Measurements from ENCODE around the gene CP. TPM values are rescaled to one million over a fixed set of nuclear protein-coding genes. Genes with fewer than 3 reads are reported as not detected.
A peak's percentile ranks its signal among the peaks of the same experiment; 100 is the strongest.

The CP gene
- total and polyA plus RNA-seq, 2 experiments from 2014 or later = 2.8 to 3.6 TPM

GRCh38 chr3:149134575-149134974 lies 87.1 kb downstream of the CP start:
- ATAC-seq = no peak
- peaks cover 58% of the 10 kb centered on the region for H3K4me1 Mint-ChIP-seq
- H4K20me1 ChIP-seq (replicated peaks; ENCODE audit: insufficient read depth) = 0 out of 2 replicates have a peak, but pooled peaks cover 3% of the 10 kb centered on the region

More at GRCh38 chr3:149134575-149134974, 87.1 kb downstream of the CP start:
- H3K9me3 Mint-ChIP-seq = no peaks in the 10 kb centered on the region
- 0 out of 2 replicates have a peak overlapping the region, but pooled peaks have one; percentile 36 for H3K27ac ChIP-seq (ENCODE audit: low read depth)
- peaks cover 74% of the 10 kb centered on the region for H3K79me2 ChIP-seq (replicated peaks; ENCODE audit: insufficient read depth)
- H3F3A ChIP-seq (replicated peaks; ENCODE audit: low read depth) = no peaks in the 10 kb centered on the region
- H3K36me3 Mint-ChIP-seq (ENCODE audit: low read depth) = peaks cover 4% of the 10 kb centered on the region
- no peak overlapping the region for H3K4me2 ChIP-seq
- H3K4me1 ChIP-seq (ENCODE audit: insufficient read depth) = peaks cover 44% of the 10 kb centered on the region
- no peak overlapping the region for H3K4me3 Mint-ChIP-seq
- H3K27me3 ChIP-seq (ENCODE audit: insufficient read depth) = no peaks in the 10 kb centered on the region
- peak overlapping the region; percentile 2 for H3K27ac Mint-ChIP-seq
- no peak overlapping the region for H2AFZ ChIP-seq
- TF ChIP-seq EZH2phosphoT487 (IDR thresholded peaks at IDR 0.05; ENCODE audit: unreplicated experiment) (no peak), ZNF114 (CRISPR knock-in tag; IDR thresholded peaks at IDR 0.05) (no peak), CTCF (conservative IDR thresholded peaks at IDR 0.05; ENCODE audit: low read depth in 2 of 2) (no peak), REST (IDR thresholded peaks at IDR 0.05; ENCODE audit: unreplicated experiment) (no peak), NANOG (IDR thresholded peaks at IDR 0.05; ENCODE audit: borderline replicate concordance) (no peak), JUNB (IDR thresholded peaks at IDR 0.05; ENCODE audit: unreplicated experiment) (no peak), EZH2 (IDR thresholded peaks at IDR 0.05; ENCODE audit: low read depth, unreplicated experiment) (no peak), ETS1 (IDR thresholded peaks at IDR 0.05) (no peak), CREB1 (CRISPR knock-in tag; IDR thresholded peaks at IDR 0.05; ENCODE audit: low read depth) (no peak), POLR2AphosphoS5 (IDR thresholded peaks at IDR 0.05; ENCODE audit: low read depth) (no peak), STAT1 (IDR thresholded peaks at IDR 0.05; ENCODE audit: unreplicated experiment) (no peak)
- TF ChIP-seq, protein P1, sequence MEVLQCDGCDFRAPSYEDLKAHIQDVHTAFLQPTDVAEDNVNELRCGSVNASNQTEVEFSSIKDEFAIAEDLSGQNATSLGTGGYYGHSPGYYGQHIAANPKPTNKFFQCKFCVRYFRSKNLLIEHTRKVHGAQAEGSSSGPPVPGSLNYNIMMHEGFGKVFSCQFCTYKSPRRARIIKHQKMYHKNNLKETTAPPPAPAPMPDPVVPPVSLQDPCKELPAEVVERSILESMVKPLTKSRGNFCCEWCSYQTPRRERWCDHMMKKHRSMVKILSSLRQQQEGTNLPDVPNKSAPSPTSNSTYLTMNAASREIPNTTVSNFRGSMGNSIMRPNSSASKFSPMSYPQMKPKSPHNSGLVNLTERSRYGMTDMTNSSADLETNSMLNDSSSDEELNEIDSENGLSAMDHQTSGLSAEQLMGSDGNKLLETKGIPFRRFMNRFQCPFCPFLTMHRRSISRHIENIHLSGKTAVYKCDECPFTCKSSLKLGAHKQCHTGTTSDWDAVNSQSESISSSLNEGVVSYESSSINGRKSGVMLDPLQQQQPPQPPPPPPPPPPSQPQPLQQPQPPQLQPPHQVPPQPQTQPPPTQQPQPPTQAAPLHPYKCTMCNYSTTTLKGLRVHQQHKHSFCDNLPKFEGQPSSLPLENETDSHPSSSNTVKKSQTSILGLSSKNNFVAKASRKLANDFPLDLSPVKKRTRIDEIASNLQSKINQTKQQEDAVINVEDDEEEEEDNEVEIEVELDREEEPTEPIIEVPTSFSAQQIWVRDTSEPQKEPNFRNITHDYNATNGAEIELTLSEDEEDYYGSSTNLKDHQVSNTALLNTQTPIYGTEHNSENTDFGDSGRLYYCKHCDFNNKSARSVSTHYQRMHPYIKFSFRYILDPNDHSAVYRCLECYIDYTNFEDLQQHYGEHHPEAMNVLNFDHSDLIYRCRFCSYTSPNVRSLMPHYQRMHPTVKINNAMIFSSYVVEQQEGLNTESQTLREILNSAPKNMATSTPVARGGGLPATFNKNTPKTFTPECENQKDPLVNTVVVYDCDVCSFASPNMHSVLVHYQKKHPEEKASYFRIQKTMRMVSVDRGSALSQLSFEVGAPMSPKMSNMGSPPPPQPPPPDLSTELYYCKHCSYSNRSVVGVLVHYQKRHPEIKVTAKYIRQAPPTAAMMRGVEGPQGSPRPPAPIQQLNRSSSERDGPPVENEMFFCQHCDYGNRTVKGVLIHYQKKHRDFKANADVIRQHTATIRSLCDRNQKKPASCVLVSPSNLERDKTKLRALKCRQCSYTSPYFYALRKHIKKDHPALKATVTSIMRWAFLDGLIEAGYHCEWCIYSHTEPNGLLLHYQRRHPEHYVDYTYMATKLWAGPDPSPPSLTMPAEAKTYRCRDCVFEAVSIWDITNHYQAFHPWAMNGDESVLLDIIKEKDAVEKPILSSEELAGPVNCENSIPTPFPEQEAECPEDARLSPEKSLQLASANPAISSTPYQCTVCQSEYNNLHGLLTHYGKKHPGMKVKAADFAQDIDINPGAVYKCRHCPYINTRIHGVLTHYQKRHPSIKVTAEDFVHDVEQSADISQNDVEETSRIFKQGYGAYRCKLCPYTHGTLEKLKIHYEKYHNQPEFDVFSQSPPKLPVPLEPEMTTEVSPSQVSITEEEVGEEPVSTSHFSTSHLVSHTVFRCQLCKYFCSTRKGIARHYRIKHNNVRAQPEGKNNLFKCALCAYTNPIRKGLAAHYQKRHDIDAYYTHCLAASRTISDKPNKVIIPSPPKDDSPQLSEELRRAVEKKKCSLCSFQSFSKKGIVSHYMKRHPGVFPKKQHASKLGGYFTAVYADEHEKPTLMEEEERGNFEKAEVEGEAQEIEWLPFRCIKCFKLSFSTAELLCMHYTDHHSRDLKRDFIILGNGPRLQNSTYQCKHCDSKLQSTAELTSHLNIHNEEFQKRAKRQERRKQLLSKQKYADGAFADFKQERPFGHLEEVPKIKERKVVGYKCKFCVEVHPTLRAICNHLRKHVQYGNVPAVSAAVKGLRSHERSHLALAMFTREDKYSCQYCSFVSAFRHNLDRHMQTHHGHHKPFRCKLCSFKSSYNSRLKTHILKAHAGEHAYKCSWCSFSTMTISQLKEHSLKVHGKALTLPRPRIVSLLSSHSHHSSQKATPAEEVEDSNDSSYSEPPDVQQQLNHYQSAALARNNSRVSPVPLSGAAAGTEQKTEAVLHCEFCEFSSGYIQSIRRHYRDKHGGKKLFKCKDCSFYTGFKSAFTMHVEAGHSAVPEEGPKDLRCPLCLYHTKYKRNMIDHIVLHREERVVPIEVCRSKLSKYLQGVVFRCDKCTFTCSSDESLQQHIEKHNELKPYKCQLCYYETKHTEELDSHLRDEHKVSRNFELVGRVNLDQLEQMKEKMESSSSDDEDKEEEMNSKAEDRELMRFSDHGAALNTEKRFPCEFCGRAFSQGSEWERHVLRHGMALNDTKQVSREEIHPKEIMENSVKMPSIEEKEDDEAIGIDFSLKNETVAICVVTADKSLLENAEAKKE (CRISPR knock-in tag; IDR thresholded peaks at IDR 0.05) = no peak
- H3K27me3 Mint-ChIP-seq (ENCODE audit: insufficient read depth, low read depth, poor library complexity) = peaks cover 3% of the 10 kb centered on the region
- no peaks in the 10 kb centered on the region for H3K36me3 ChIP-seq (ENCODE audit: insufficient read depth)
- DNase-seq (ENCODE audit: low spot score) = no peak
- H3K9me2 ChIP-seq (ENCODE audit: insufficient read depth) = no peaks in the 10 kb centered on the region
- H3K4me3 ChIP-seq = no peak overlapping the region
